ENCODE data around the gene SLC25A30.

- TF ChIP-seq, protein P1, sequence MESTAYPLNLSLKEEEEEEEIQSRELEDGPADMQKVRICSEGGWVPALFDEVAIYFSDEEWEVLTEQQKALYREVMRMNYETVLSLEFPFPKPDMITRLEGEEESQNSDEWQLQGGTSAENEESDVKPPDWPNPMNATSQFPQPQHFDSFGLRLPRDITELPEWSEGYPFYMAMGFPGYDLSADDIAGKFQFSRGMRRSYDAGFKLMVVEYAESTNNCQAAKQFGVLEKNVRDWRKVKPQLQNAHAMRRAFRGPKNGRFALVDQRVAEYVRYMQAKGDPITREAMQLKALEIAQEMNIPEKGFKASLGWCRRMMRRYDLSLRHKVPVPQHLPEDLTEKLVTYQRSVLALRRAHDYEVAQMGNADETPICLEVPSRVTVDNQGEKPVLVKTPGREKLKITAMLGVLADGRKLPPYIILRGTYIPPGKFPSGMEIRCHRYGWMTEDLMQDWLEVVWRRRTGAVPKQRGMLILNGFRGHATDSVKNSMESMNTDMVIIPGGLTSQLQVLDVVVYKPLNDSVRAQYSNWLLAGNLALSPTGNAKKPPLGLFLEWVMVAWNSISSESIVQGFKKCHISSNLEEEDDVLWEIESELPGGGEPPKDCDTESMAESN (CRISPR knock-in tag; conservative IDR thresholded peaks at IDR 0.05), result no peak
- TF ChIP-seq ZNF33B (CRISPR knock-in tag; IDR thresholded peaks at IDR 0.05), result no peak
- no peak for TF ChIP-seq SUZ12 (IDR thresholded peaks at IDR 0.05; ENCODE audit: low read depth, low read length)
- TF ChIP-seq ZNF570 (CRISPR knock-in tag; IDR thresholded peaks at IDR 0.05; ENCODE audit: borderline replicate concordance), result no peak
- no peak for TF ChIP-seq MYPOP (CRISPR knock-in tag; IDR thresholded peaks at IDR 0.05)
- TF ChIP-seq ZNF282 (IDR thresholded peaks at IDR 0.05; ENCODE audit: partially characterized antibody), result no peak
- no peak for TF ChIP-seq SETDB1 (CRISPR knock-in tag; IDR thresholded peaks at IDR 0.05; ENCODE audit: borderline replicate concordance)
- TF ChIP-seq ZNF3 (CRISPR knock-in tag; IDR thresholded peaks at IDR 0.05), result no peak
These were observed 48.2 kb upstream of the SLC25A30 start for GRCh38 chr13:45466359-45466758.

Measured in HepG2 (cell line).